Measurements from ENCODE around the gene BTBD16. TPM values are rescaled to one million over a fixed set of nuclear protein-coding genes. Genes with fewer than 3 reads are reported as not detected.

BTBD16 gene
- total and polyA plus RNA-seq, 2 experiments from 2014 or later = 0.09 to 0.16 TPM

- no peaks in the 10 kb centered on the region for H3K4me1 ChIP-seq (ENCODE audit: low read depth)
- TF ChIP-seq, protein P1, sequence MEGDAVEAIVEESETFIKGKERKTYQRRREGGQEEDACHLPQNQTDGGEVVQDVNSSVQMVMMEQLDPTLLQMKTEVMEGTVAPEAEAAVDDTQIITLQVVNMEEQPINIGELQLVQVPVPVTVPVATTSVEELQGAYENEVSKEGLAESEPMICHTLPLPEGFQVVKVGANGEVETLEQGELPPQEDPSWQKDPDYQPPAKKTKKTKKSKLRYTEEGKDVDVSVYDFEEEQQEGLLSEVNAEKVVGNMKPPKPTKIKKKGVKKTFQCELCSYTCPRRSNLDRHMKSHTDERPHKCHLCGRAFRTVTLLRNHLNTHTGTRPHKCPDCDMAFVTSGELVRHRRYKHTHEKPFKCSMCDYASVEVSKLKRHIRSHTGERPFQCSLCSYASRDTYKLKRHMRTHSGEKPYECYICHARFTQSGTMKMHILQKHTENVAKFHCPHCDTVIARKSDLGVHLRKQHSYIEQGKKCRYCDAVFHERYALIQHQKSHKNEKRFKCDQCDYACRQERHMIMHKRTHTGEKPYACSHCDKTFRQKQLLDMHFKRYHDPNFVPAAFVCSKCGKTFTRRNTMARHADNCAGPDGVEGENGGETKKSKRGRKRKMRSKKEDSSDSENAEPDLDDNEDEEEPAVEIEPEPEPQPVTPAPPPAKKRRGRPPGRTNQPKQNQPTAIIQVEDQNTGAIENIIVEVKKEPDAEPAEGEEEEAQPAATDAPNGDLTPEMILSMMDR (IDR thresholded peaks at IDR 0.05; ENCODE audit: low read depth, low read length) = no peak
Observed at GRCh38 chr10:122292376-122292775, 21.3 kb downstream of the BTBD16 start.

DNA sequence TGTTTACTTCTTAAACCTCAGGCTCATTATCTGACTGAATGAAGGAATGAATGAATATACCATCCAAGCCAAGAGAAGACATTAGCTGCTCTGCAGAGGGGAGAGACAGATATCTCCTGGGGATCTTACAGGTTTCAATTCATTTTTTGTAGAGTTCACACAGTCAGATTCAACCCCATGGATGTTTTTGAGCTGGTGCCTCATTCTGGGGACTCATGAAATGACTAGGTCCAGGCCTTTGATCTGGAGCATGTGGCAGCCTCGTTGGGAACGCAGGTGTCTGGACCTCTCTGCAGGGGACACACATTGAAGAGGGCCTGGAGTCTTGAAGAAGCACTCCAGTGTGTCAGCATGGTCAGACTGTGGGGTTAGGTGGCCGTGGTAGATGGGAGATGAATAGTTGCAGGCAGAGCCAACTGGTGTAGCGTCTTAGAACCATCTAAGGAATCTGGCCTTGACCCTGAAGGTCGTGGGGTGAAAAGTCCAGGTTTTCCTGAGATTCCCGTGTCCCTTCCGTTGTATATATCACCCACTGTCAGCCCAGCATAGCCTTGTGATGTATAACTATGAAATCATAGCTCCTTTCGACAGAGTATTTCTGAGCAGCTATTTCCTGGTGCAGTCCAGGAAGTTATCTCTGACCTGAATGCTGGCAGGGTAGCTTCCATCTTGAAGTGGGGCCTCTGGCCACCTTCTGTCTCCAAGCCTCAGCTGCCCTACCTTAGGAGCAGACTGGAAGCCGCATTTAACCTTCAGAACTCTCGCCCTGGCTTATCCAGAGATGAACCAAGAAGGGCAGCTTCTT, 22.3 kb downstream of the BTBD16 start:
- no peaks in the 10 kb centered on the region for H3K36me3 ChIP-seq
- no peak overlapping the region for H3K27ac ChIP-seq
- H3K9me3 ChIP-seq (ENCODE audit: low read depth) = no peaks in the 10 kb centered on the region
- H3K4me1 ChIP-seq (ENCODE audit: low read depth) = no peaks in the 10 kb centered on the region
- H3K4me3 ChIP-seq = no peak overlapping the region
- no peaks in the 10 kb centered on the region for H3K27me3 ChIP-seq
- DNase-seq (ENCODE audit: low read depth in 1 of 2, low spot score in 1 of 2) = no peak
- TF ChIP-seq, protein P1 (IDR thresholded peaks at IDR 0.05; ENCODE audit: low read depth, low read length) = no peak

More at GRCh38 chr10:122292376-122292775, 21.3 kb downstream of the BTBD16 start:
- Histone ChIP-seq H3K27ac (no peak overlapping the region), H3K9me3 (ENCODE audit: low read depth) (no peaks in the 10 kb centered on the region), H3K4me3 (no peak overlapping the region), H3K36me3 (no peaks in the 10 kb centered on the region), H3K27me3 (no peaks in the 10 kb centered on the region)
- no peak for DNase-seq (ENCODE audit: low read depth in 1 of 2, low spot score in 1 of 2)

- no peaks in the 10 kb centered on the region for H3K4me1 ChIP-seq (ENCODE audit: low read depth)
- DNase-seq (ENCODE audit: low read depth in 1 of 2, low spot score in 1 of 2) = no peak
- TF ChIP-seq, protein P1 (IDR thresholded peaks at IDR 0.05; ENCODE audit: low read depth, low read length) = no peak
- no peaks in the 10 kb centered on the region for H3K9me3 ChIP-seq (ENCODE audit: low read depth)
- H3K36me3 ChIP-seq = no peaks in the 10 kb centered on the region
- H3K27ac ChIP-seq = no peak overlapping the region
- H3K27me3 ChIP-seq = no peaks in the 10 kb centered on the region
- H3K4me3 ChIP-seq = no peak overlapping the region
Observed at GRCh38 chr10:122293961-122294380, 22.9 kb downstream of the BTBD16 start.

DNA sequence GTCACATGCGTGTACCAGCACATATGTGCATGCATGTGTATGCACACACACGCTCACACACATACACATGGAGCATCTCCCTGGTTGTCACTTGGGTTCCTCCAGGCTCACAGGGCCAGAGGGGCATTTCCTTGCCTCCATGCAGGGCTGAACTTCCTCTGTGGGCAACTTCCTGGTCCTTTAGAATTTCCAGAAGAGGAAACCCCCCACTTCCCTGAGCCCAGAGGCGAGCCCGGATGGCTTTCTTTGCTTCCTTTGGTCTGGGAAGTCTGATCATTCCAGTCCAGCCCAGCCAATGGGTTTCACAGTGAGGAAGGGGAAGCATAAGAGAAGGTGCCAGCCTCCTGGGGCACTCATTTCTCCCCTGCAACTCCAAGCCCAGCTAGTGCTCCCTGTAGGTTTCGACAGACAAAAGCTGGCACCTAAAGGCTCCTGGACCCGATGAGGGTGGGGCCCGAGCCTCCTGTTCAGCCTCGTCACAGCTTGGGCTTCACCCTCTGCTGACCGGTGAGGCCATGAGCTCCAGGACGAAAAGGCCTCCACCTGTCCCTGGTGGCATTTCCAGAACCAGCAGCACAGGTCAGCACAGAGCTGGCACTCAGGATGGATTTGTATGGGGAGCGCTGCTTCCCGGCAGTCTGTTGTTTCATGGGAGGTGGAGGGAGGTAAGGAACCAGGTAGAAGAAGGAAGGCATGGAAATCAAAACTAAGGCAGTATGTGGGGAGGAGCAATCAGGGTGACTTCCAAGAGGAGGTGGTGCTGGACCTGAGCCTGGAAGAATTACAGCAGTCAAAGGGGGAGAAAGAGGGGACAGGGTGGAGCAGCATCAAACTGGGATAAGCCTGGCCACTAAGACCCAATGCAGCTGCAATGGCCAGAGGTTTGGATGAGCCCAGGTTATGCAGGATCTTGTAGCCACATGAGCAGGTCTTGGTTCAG, 23.7 kb downstream of the BTBD16 start:
- H3K4me3 ChIP-seq = no peak overlapping the region
- TF ChIP-seq, protein P1 (IDR thresholded peaks at IDR 0.05; ENCODE audit: low read depth, low read length) = no peak
- no peaks in the 10 kb centered on the region for H3K9me3 ChIP-seq (ENCODE audit: low read depth)
- H3K27ac ChIP-seq = no peak overlapping the region
- DNase-seq (ENCODE audit: low read depth in 1 of 2, low spot score in 1 of 2) = no peak
- no peaks in the 10 kb centered on the region for H3K36me3 ChIP-seq
- no peaks in the 10 kb centered on the region for H3K27me3 ChIP-seq
- no peaks in the 10 kb centered on the region for H3K4me1 ChIP-seq (ENCODE audit: low read depth)

- Histone ChIP-seq H3K9me3 (ENCODE audit: low read depth) (no peaks in the 10 kb centered on the region), H3K4me3 (no peak overlapping the region), H3K27me3 (no peaks in the 10 kb centered on the region), H3K4me1 (ENCODE audit: low read depth) (no peaks in the 10 kb centered on the region), H3K27ac (no peak overlapping the region), H3K36me3 (no peaks in the 10 kb centered on the region)
- DNase-seq (ENCODE audit: low read depth in 1 of 2, low spot score in 1 of 2) = no peak
- TF ChIP-seq, protein P1 (IDR thresholded peaks at IDR 0.05; ENCODE audit: low read depth, low read length) = no peak
Observed at GRCh38 chr10:122295451-122295809, 24.3 kb downstream of the BTBD16 start.
